Endothelial cell of umbilical vein (primary cell): ENCODE data around the gene GALNT10. TPM values are rescaled to one million over a fixed set of nuclear protein-coding genes. Genes with fewer than 3 reads are reported as not detected.

Experiments
- BruUV-seq: library from RNA; stranded (reverse); fragments of 400-500 nt; replicated peaks from 2 replicates; lab custom pipeline; 2021; lab: Mats Ljungman, UMichigan
- CTCF ChIA-PET: fragments of 300-600, 350-600 bp; sonication (Branson Sonifier 250); formaldehyde crosslinking; loops from one replicate; lab custom pipeline; 2021; ENCODE audit warnings: antibody characterized with exemption, inconsistent platforms; lab: Charles Lee
- POLR2A ChIA-PET: fragments of 300-600, 350-600 bp; sonication (Branson Sonifier 250); formaldehyde crosslinking; loops from one replicate; lab custom pipeline; 2021; ENCODE audit warnings: antibody characterized with exemption, inconsistent platforms; lab: Charles Lee
- DNase-seq: peaks from one replicate; pipeline ENCODE4 v3.0.0-alpha.2; 2011; ENCODE audit warnings: low read depth, low spot score
- FAIRE-seq: peaks from 2 replicates; lab custom pipeline; 2011; peaks lifted over from hg19 to GRCh38; lab: Jason Lieb, UNC
- H2AFZ ChIP-seq: 2 replicates; pipeline ENCODE4 v1.6.0; 2012; ENCODE audit warnings: low read depth, low read length, control low read depth, inconsistent platforms
- H3K27ac ChIP-seq: 2 replicates; pipeline ENCODE4 v1.5.1; 2011; ENCODE audit warnings: low read depth, mild to moderate bottlenecking, control low read depth, low read length, moderate library complexity; ENCODE audit not compliant: insufficient read depth
- H3K27me3 ChIP-seq, 2 experiments: 2 replicates each; pipeline versions ENCODE4 v1.6.0 to v1.6.1; 2011; ENCODE audit warnings: low read length in 2 of 2, mixed read lengths in 1 of 2; ENCODE audit not compliant: control insufficient read depth in 2 of 2, insufficient read depth in 2 of 2
- H3K36me3 ChIP-seq, 2 experiments: 2 replicates in 1 of 2; 3 replicates in 1 of 2; pipeline ENCODE4 v1.5.1; 2011; ENCODE audit warnings: low read length in 2 of 2, mild to moderate bottlenecking in 1 of 2, moderate library complexity in 1 of 2; ENCODE audit not compliant: control insufficient read depth in 2 of 2, insufficient read depth in 2 of 2; ENCODE audit errors: extremely low read depth in 1 of 2
- H3K4me1 ChIP-seq: 3 replicates; pipeline ENCODE4 v1.5.1; 2011; ENCODE audit warnings: mild to moderate bottlenecking, low read length; ENCODE audit not compliant: control insufficient read depth, insufficient read depth; ENCODE audit errors: extremely low read depth
- H3K4me2 ChIP-seq: 2 replicates; pipeline ENCODE4 v1.6.1; 2011; ENCODE audit warnings: low read length, control low read depth, mixed read lengths; ENCODE audit not compliant: insufficient read depth
- H3K4me3 ChIP-seq, 3 experiments: fragments of 200-600 bp in 1 of 3; sonication (generic), shearing (Covaris generic) in 1 of 3; replicated peaks in 1 of 3; 2 replicates each; pipeline ENCODE4 v1.5.1; 2011 to 2016; ENCODE audit warnings: control low read depth in 3 of 3, low read length in 3 of 3, mild to moderate bottlenecking in 2 of 3, inconsistent platforms in 1 of 3, low read depth in 1 of 3, moderate library complexity in 1 of 3; ENCODE audit not compliant: insufficient read depth in 1 of 3
- H3K79me2 ChIP-seq: 2 replicates; pipeline ENCODE4 v1.6.0; 2012; ENCODE audit warnings: low read length, inconsistent platforms; ENCODE audit not compliant: control insufficient read depth, insufficient read depth
- H3K9ac ChIP-seq: replicated peaks from 2 replicates; pipeline ENCODE3; 2011; ENCODE audit warnings: low read length, control low read depth; ENCODE audit not compliant: insufficient read depth; ENCODE audit errors: extremely low read depth
- H3K9me1 ChIP-seq: replicated peaks from 3 replicates; pipeline ENCODE4 v1.6.0; 2011; ENCODE audit warnings: mild to moderate bottlenecking, low read length; ENCODE audit not compliant: control insufficient read depth, insufficient read depth; ENCODE audit errors: extremely low read depth
- H3K9me3 ChIP-seq: replicated peaks from 2 replicates; pipeline ENCODE4 v1.5.1; 2012; ENCODE audit warnings: low read length, inconsistent platforms; ENCODE audit not compliant: control insufficient read depth, insufficient read depth
- H4K20me1 ChIP-seq: replicated peaks from 2 replicates; pipeline ENCODE3; 2011; ENCODE audit warnings: mild to moderate bottlenecking, low read length; ENCODE audit not compliant: control insufficient read depth, insufficient read depth; ENCODE audit errors: extremely low read depth
- CTCF ChIP-seq, 2 donors: IDR thresholded peaks; 1 replicate in 1 of 2; 2 replicates in 1 of 2; pipeline ENCODE4 v1.5.1; 2011; ENCODE audit warnings: low read length in 2 of 2, mild to moderate bottlenecking in 2 of 2, moderate library complexity in 2 of 2, control low read depth in 1 of 2, inconsistent platforms in 1 of 2, low read depth in 1 of 2; ENCODE audit not compliant: insufficient read depth in 1 of 2; ENCODE audit errors: extremely low read depth in 1 of 2
- GATA2 ChIP-seq: IDR thresholded peaks from 2 replicates; pipeline ENCODE4 v1.7.0; 2011; ENCODE audit warnings: low read depth, mild to moderate bottlenecking, moderate library complexity, mixed read lengths, low read length; ENCODE audit not compliant: insufficient read length, insufficient read depth
- MYC ChIP-seq: IDR thresholded peaks from one replicate; pipeline ENCODE4 v1.6.1; 2011; ENCODE audit warnings: mild to moderate bottlenecking, low read depth, low read length
- POLR2A ChIP-seq: IDR thresholded peaks from 2 replicates; pipeline ENCODE4 v1.6.1; 2012; ENCODE audit warnings: low read depth, mild to moderate bottlenecking, control low read depth, low read length
- POLR2AphosphoS5 ChIP-seq: IDR thresholded peaks from 2 replicates; pipeline ENCODE4 v1.6.1; 2012; ENCODE audit warnings: low read depth, mild to moderate bottlenecking, control low read depth, low read length, moderate library complexity; ENCODE audit not compliant: insufficient read depth
- dilution Hi-C: fragments of 300-500 bp; cut with MboI; formaldehyde crosslinking; loops from one replicate; pipeline ENCODE4 v1.15.0; 2019; ENCODE audit warnings: low sequenced_read_pairs; ENCODE audit not compliant: extremely low pct_ligation_motif_present
- intact Hi-C: fragments of 100-400 bp; cut with micrococcal nuclease; formaldehyde crosslinking; loops from one replicate; pipeline ENCODE4 v1.10.0; 2022
- polyA plus RNA-seq, 4 experiments: library from polyadenylated mRNA; depleted of rRNA in 3 of 4; stranded (reverse) in 3 of 4; unstranded in 1 of 4; fragments of >200 nt; gene quantifications; 2 replicates each; pipeline versions ENCODE4 v1.2.1 to v1.2.3, GENCODE V29; 2011 to 2012; ENCODE audit warnings: missing spikeins in 1 of 4
- total RNA-seq: library from RNA; stranded (reverse); gene quantifications from 2 replicates; pipeline ENCODE4 v1.2.3, GENCODE V29; 2021

The GALNT10 gene
- total and polyA plus RNA-seq, 2 donors (not counting 3 experiments of a cell fraction or from before 2014, with no cell fraction given): 70.2 to 77.6 TPM

GRCh38 chr5:154376481-154376880, 185.9 kb downstream of the GALNT10 start:
- Histone ChIP-seq H3K9ac (no peak overlapping the region), H3K4me1 (no peaks in the 10 kb centered on the region), H3K27me3 (no peaks in the 10 kb centered on the region), H3K27ac (no peak overlapping the region), H3K36me3 (peaks cover 8 to 31% of the 10 kb centered on the region in 2 experiments), H3K79me2 (no peaks in the 10 kb centered on the region), H2AFZ (no peak overlapping the region), H3K4me2 (no peak overlapping the region), H4K20me1 (no peaks in the 10 kb centered on the region), H3K9me3 (no peaks in the 10 kb centered on the region), H3K4me3 (no peak overlapping the region), H3K9me1 (no peaks in the 10 kb centered on the region)
- no TSS peak for BruUV-seq
- CTCF ChIA-PET: no interaction called here
- no peak for TF ChIP-seq CTCF (IDR thresholded peaks at IDR 0.05; ENCODE audit: extremely low read depth in 1 of 2, insufficient read depth in 1 of 2, low read depth in 1 of 2, low read length in 2 of 2)
- TF ChIP-seq POLR2AphosphoS5: no peak
- TF ChIP-seq GATA2: no peak
- TF ChIP-seq MYC: no peak
- intact Hi-C loops: no loop called here
- dilution Hi-C loops: no loop called here
- POLR2A ChIA-PET: no interaction called here
- DNase-seq (no peak), FAIRE-seq (no peak)

GRCh38 chr5:154377754-154378533, 187.4 kb downstream of the GALNT10 start:
- intact Hi-C loops: no loop called here
- H3K4me1 ChIP-seq: no peaks in the 10 kb centered on the region
- no peak overlapping the region for H3K9ac ChIP-seq
- dilution Hi-C loops: no loop called here
- no TSS peak for BruUV-seq
- ChIA-PET CTCF (no interaction called here), POLR2A (no interaction called here)
- no peak overlapping the region for H3K27ac ChIP-seq
- no peak overlapping the region for H2AFZ ChIP-seq
- H3K36me3 ChIP-seq: peaks cover 17 to 33% of the 10 kb centered on the region in 2 experiments
- no peak overlapping the region for H3K4me2 ChIP-seq
- H3K27me3 ChIP-seq: no peaks in the 10 kb centered on the region
- H3K79me2 ChIP-seq: no peaks in the 10 kb centered on the region
- TF ChIP-seq GATA2 (no peak), CTCF (IDR thresholded peaks at IDR 0.05; ENCODE audit: extremely low read depth in 1 of 2, insufficient read depth in 1 of 2, low read depth in 1 of 2, low read length in 2 of 2) (no peak), POLR2A (no peak)
- H4K20me1 ChIP-seq: no peaks in the 10 kb centered on the region
- H3K4me3 ChIP-seq: no peak overlapping the region
- H3K9me3 ChIP-seq: no peaks in the 10 kb centered on the region
- no peak for FAIRE-seq
- no peak for DNase-seq
- H3K9me1 ChIP-seq: no peaks in the 10 kb centered on the region
